ENCODE data around the gene SLC8B1. TPM values are rescaled to one million over a fixed set of nuclear protein-coding genes. Genes with fewer than 3 reads are reported as not detected.

SLC8B1 gene
- polyA plus RNA-seq, 1 donor from 2014 or later = 1.1 TPM

DNA sequence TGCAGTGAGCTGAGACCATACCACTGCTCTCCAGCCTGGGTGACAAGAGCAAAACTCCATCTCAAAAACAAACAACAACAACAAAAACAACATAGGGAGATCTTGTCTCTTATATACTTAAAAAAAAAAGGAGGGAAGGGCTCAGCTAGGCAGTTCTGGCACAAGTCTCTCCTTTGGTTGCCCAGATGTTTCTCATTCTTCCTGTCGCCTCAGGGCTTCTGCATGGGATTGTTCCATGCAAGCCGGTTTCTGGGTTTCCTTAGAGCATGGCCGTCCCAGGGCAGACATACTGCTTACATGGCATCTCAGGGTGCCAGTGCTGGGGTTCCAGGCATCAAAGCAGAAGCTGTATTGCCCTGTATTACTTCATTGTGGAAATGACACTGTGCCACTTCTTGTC lies 5.2 kb upstream of the SLC8B1 start:
- no peak overlapping the region for H3K4me3 ChIP-seq (ENCODE audit: low read length)
- H3K36me3 ChIP-seq (ENCODE audit: insufficient read depth, low read length) = no peaks in the 10 kb centered on the region
- no peak overlapping the region for H3K9ac ChIP-seq (ENCODE audit: low read length)

DNA sequence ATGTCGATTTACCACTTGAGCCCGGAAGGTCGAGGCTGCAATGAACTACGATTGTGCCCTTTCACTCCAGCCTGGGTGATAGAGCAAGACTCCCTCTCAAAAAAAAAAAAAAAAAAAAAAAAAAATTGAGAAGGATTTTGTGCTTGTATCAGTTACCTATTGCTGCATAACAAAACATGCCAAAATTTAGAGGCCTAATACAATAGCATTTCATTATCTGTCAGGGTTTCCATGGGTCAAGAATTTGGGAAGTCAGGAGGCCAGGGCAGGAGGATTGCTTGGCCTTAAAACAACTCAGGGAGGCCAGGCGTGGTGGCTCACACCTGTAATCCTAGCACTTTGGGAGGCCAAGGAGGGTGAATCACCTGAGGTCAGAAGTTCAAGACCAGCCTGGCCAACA lies 4.6 kb upstream of the SLC8B1 start:
- no peaks in the 10 kb centered on the region for H3K36me3 ChIP-seq (ENCODE audit: insufficient read depth, low read length)
- H3K9me2 ChIP-seq (ENCODE audit: insufficient read depth, low read length) = no peaks in the 10 kb centered on the region
- no peak overlapping the region for H3K4me3 ChIP-seq (ENCODE audit: low read length)
- no peaks in the 10 kb centered on the region for H4K20me1 ChIP-seq (ENCODE audit: insufficient read depth)
- no peaks in the 10 kb centered on the region for H3K9me3 ChIP-seq (ENCODE audit: low read length)
- no peak overlapping the region for H3K9ac ChIP-seq (ENCODE audit: low read length)
- no peak overlapping the region for H3K27ac ChIP-seq (ENCODE audit: low read length)
- H3F3A ChIP-seq (ENCODE audit: insufficient read depth, low read length, poor library complexity, severe bottlenecking) = no peaks in the 10 kb centered on the region
- H2AFZ ChIP-seq (ENCODE audit: low read depth, low read length) = no peak overlapping the region
- H3K79me2 ChIP-seq (replicated peaks; ENCODE audit: insufficient read depth, low read length) = no peaks in the 10 kb centered on the region
- H3K4me2 ChIP-seq (ENCODE audit: low read length) = no peak overlapping the region
- TF ChIP-seq, protein P1, sequence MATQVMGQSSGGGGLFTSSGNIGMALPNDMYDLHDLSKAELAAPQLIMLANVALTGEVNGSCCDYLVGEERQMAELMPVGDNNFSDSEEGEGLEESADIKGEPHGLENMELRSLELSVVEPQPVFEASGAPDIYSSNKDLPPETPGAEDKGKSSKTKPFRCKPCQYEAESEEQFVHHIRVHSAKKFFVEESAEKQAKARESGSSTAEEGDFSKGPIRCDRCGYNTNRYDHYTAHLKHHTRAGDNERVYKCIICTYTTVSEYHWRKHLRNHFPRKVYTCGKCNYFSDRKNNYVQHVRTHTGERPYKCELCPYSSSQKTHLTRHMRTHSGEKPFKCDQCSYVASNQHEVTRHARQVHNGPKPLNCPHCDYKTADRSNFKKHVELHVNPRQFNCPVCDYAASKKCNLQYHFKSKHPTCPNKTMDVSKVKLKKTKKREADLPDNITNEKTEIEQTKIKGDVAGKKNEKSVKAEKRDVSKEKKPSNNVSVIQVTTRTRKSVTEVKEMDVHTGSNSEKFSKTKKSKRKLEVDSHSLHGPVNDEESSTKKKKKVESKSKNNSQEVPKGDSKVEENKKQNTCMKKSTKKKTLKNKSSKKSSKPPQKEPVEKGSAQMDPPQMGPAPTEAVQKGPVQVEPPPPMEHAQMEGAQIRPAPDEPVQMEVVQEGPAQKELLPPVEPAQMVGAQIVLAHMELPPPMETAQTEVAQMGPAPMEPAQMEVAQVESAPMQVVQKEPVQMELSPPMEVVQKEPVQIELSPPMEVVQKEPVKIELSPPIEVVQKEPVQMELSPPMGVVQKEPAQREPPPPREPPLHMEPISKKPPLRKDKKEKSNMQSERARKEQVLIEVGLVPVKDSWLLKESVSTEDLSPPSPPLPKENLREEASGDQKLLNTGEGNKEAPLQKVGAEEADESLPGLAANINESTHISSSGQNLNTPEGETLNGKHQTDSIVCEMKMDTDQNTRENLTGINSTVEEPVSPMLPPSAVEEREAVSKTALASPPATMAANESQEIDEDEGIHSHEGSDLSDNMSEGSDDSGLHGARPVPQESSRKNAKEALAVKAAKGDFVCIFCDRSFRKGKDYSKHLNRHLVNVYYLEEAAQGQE (IDR thresholded peaks at IDR 0.05; ENCODE audit: borderline replicate concordance) = no peak
- TF ChIP-seq, protein P2, sequence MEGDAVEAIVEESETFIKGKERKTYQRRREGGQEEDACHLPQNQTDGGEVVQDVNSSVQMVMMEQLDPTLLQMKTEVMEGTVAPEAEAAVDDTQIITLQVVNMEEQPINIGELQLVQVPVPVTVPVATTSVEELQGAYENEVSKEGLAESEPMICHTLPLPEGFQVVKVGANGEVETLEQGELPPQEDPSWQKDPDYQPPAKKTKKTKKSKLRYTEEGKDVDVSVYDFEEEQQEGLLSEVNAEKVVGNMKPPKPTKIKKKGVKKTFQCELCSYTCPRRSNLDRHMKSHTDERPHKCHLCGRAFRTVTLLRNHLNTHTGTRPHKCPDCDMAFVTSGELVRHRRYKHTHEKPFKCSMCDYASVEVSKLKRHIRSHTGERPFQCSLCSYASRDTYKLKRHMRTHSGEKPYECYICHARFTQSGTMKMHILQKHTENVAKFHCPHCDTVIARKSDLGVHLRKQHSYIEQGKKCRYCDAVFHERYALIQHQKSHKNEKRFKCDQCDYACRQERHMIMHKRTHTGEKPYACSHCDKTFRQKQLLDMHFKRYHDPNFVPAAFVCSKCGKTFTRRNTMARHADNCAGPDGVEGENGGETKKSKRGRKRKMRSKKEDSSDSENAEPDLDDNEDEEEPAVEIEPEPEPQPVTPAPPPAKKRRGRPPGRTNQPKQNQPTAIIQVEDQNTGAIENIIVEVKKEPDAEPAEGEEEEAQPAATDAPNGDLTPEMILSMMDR (IDR thresholded peaks at IDR 0.05; ENCODE audit: poor library complexity, severe bottlenecking) = no peak
- TF ChIP-seq RAD21 (conservative IDR thresholded peaks at IDR 0.05) (no peak), POLR2AphosphoS5 (IDR thresholded peaks at IDR 0.05) (no peak), TAF1 (IDR thresholded peaks at IDR 0.05; ENCODE audit: low read depth) (no peak), SMC3 (conservative IDR thresholded peaks at IDR 0.05; ENCODE audit: poor library complexity) (no peak), MXI1 (conservative IDR thresholded peaks at IDR 0.05; ENCODE audit: poor library complexity, severe bottlenecking) (no peak), EZH2 (IDR thresholded peaks at IDR 0.05; ENCODE audit: borderline replicate concordance, insufficient read depth, low read length, poor library complexity, severe bottlenecking) (no peak), EP300 (conservative IDR thresholded peaks at IDR 0.05; ENCODE audit: poor library complexity, severe bottlenecking) (no peak)
- H3K27me3 ChIP-seq (ENCODE audit: insufficient read depth, low read depth, low read length) = peaks cover 14% of the 10 kb centered on the region

More for the DNA sequence above, 5.2 kb upstream of the SLC8B1 start:
- Histone ChIP-seq H3K9me2 (ENCODE audit: insufficient read depth, low read length) (no peaks in the 10 kb centered on the region), H3K4me2 (ENCODE audit: low read length) (no peak overlapping the region), H2AFZ (ENCODE audit: low read depth, low read length) (no peak overlapping the region), H3K27ac (ENCODE audit: low read length) (no peak overlapping the region), H3K9me3 (ENCODE audit: low read length) (no peaks in the 10 kb centered on the region), H3K79me2 (replicated peaks; ENCODE audit: insufficient read depth, low read length) (no peaks in the 10 kb centered on the region), H4K20me1 (ENCODE audit: insufficient read depth) (no peaks in the 10 kb centered on the region), H3K27me3 (ENCODE audit: insufficient read depth, low read depth, low read length) (peaks cover 9% of the 10 kb centered on the region), H3F3A (ENCODE audit: insufficient read depth, low read length, poor library complexity, severe bottlenecking) (no peaks in the 10 kb centered on the region)
- TF ChIP-seq MXI1 (conservative IDR thresholded peaks at IDR 0.05; ENCODE audit: poor library complexity, severe bottlenecking) = no peak
- no peak for TF ChIP-seq EZH2 (IDR thresholded peaks at IDR 0.05; ENCODE audit: borderline replicate concordance, insufficient read depth, low read length, poor library complexity, severe bottlenecking)
- TF ChIP-seq EP300 (conservative IDR thresholded peaks at IDR 0.05; ENCODE audit: poor library complexity, severe bottlenecking) = no peak
- no peak for TF ChIP-seq RAD21 (conservative IDR thresholded peaks at IDR 0.05)
- no peak for TF ChIP-seq POLR2AphosphoS5 (IDR thresholded peaks at IDR 0.05)
- no peak for TF ChIP-seq SMC3 (conservative IDR thresholded peaks at IDR 0.05; ENCODE audit: poor library complexity)
- TF ChIP-seq, protein P1 (IDR thresholded peaks at IDR 0.05; ENCODE audit: borderline replicate concordance) = no peak
- TF ChIP-seq, protein P2 (IDR thresholded peaks at IDR 0.05; ENCODE audit: poor library complexity, severe bottlenecking) = no peak
- no peak for TF ChIP-seq TAF1 (IDR thresholded peaks at IDR 0.05; ENCODE audit: low read depth)

Measured in neural cell (in vitro differentiated cells).